HG02623 (cell line): Measurements from ENCODE around the gene MYF6.
A peak's percentile ranks its signal among the peaks of the same experiment; 100 is the strongest.
"Not testable (repeated sequence)": the region's sequence is repeated elsewhere in the genome, so short reads cannot be mapped to it uniquely, and the experiment has no call there.

ENCODE experiments used
- ATAC-seq: cut with Tn5 transposase; IDR thresholded peaks from one replicate; pipeline ENCODE4 v1.9.1; 2021; ENCODE audit warnings: moderate library complexity; ENCODE audit not compliant: unreplicated experiment

Gene MYF6

GRCh38 chr12:80707126-80707829 lies at the start of gene MYF6:
MYF6 (plus strand) TSS chr12:80707634; CDS start chr12:80707720, 86 bp downstream.
- ATAC-seq = no peak

- no peak for ATAC-seq
Measured at GRCh38 chr12:80659512-80660063, 47.8 kb upstream of the MYF6 start.

- ATAC-seq = no peak
Measured at GRCh38 chr12:80662586-80662985, 44.8 kb upstream of the MYF6 start.

GRCh38 chr12:80670214-80670613 lies 37.2 kb upstream of the MYF6 start:
- no peak for ATAC-seq

- ATAC-seq = not testable (repeated sequence)
Measured at GRCh38 chr12:80676042-80676636, 31.3 kb upstream of the MYF6 start.

- ATAC-seq = no peak
Measured at GRCh38 chr12:80676856-80677255, 30.6 kb upstream of the MYF6 start.

GRCh38 chr12:80677994-80678393 lies 29.4 kb upstream of the MYF6 start:
- no peak for ATAC-seq

GRCh38 chr12:80679346-80680131 lies 27.9 kb upstream of the MYF6 start:
- ATAC-seq = no peak

GRCh38 chr12:80681287-80681686 lies 26.1 kb upstream of the MYF6 start:
- ATAC-seq = peak; percentile 48

- ATAC-seq = no peak
Measured at GRCh38 chr12:80681786-80682185, 25.6 kb upstream of the MYF6 start.

GRCh38 chr12:80684077-80684495 lies 23.3 kb upstream of the MYF6 start:
- no peak for ATAC-seq

GRCh38 chr12:80690090-80690489 lies 17.3 kb upstream of the MYF6 start:
- no peak for ATAC-seq

- ATAC-seq = no peak
Measured at GRCh38 chr12:80690513-80690912, 16.9 kb upstream of the MYF6 start.

GRCh38 chr12:80692114-80692513 lies 15.3 kb upstream of the MYF6 start:
- peak; percentile 50 for ATAC-seq

GRCh38 chr12:80697270-80697887 lies 10.1 kb upstream of the MYF6 start:
- ATAC-seq = no peak

- no peak for ATAC-seq
Measured at GRCh38 chr12:80698256-80698655, 9.2 kb upstream of the MYF6 start.

- no peak for ATAC-seq
Measured at GRCh38 chr12:80698847-80699542, 8.4 kb upstream of the MYF6 start.

- ATAC-seq = no peak
Measured at GRCh38 chr12:80700327-80700726, 7.1 kb upstream of the MYF6 start.

- ATAC-seq = no peak
Measured at GRCh38 chr12:80701388-80701787, 6.0 kb upstream of the MYF6 start.
